Activated CD8-positive, alpha-beta memory T cell treated with anti-CD3 and anti-CD28 coated beads, Interleukin-2, amount 50 U/mL, for 1 hour (primary cell): ENCODE measurements around the gene CALU.

Experiments
- DNase-seq: peaks from one replicate; pipeline ENCODE4 v3.0.0-alpha.2; 2020; ENCODE audit errors: extremely low read depth

Gene CALU

DNA sequence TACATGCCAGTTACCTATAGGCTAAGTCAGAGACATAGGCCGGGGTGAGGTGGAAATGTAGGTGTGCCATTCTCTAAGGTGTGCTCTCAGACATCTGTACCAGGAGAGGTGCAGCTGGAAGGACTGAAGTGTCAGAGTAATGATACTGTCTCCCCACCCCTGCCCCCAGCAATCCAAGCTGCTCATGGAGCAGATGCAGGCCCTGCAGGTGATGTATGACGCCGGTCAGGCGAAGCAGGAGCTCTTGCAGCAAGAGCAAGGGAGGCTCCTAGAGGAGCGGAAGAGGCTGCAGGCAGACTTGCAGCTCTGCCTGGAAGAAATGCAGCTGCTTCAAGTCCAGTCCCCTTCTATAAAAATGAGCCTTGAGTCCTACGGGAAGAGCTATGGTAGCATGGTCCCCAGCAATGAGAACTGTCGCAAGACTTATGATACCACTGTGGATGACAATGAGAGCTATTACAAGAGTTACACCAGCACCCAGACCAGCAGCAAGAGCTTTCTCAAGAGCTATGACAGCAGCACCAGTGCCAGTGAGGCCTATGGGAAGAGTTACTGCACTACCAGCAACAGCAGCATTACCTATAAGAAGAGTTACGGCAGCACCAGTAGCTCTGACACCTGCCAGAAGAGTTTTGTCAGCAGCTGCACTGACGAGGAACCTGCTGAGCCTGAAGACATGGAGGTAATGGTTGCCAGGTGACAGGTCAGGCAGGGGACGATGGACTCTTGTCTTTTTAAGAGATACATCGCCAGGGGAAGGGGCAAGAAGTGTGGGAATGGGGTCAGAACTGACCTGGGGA is 72.7 kb downstream of the CALU start:
- DNase-seq, result no peak

DNA sequence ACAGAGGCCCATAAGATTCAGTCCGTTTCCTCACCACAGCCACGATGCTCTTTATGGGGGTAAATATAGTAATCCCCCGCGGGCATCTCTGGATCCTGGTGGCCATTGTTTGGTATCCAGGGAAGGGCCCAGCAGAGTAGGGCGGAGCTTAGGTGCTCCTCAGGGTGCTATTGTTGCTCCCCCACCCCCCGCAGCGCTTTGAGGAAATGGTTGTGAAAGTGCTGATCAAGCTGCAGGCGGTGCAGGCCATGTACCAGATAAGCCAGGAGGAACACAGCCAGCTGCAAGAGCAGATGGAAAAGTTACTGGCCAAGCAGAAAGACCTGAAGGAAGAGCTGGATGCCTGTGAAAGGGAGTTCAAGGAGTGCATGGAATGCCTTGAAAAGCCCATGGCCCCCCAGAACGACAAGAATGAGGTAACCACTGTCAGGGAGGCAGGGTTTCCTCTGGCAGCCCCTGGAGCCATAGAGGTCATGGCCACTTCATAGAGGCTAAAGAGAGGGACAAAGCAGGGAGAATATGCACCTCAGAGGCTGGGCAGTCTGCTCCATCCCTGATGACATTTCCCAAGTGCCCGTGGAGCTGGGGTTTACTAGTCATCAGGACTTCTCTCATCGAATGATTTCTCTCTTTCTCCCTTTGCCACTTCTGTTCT is 73.5 kb downstream of the CALU start:
- DNase-seq, result no peak

DNA sequence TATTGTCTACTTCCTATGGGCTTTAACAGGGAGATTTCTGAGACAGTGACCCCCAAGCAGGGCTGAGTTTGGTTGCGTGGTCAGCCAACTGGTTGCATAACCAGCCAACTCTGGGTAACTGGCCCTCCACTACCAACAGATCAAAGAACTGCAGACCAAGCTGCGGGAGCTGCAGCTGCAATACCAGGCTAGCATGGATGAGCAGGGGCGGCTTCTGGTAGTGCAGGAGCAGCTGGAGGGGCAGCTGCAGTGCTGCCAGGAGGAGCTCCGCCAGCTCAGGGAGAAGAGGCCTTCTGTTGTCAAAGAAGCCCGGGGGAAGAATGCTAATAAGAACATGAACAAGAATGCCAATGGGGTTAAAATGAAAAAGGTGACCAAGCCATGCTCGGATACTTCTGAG is 75.3 kb downstream of the CALU start:
- no peak for DNase-seq

GRCh38 chr7:128815289-128815942 is 76.3 kb downstream of the CALU start:
- DNase-seq, result no peak

GRCh38 chr7:128818694-128819093 is 79.5 kb downstream of the CALU start:
- DNase-seq, result no peak
